CD4-positive, alpha-beta memory T cell (primary cell): Measurements from ENCODE around the gene C19orf67. TPM values are rescaled to one million over a fixed set of nuclear protein-coding genes. Genes with fewer than 3 reads are reported as not detected.

Experiments used
- CTCF ChIA-PET: fragments of 350-600 bp; sonication (Branson Sonifier 250); formaldehyde crosslinking; loops from one replicate; lab custom pipeline; 2021; ENCODE audit warnings: inconsistent platforms; ENCODE audit not compliant: partially characterized antibody; lab: Charles Lee
- POLR2A ChIA-PET: fragments of 350-600 bp; sonication (Branson Sonifier 250); formaldehyde crosslinking; loops from one replicate; lab custom pipeline; 2021; ENCODE audit not compliant: partially characterized antibody; lab: Charles Lee
- DNase-seq, 5 donors: peaks; one replicate each; pipeline versions ENCODE4 v3.0.0 to v3.0.0-alpha.2; 2020 to 2022; ENCODE audit warnings: mixed read lengths in 1 of 5
- H3K27ac ChIP-seq: one replicate; pipeline ENCODE4 v1.7.0; 2013; ENCODE audit warnings: low read depth, low read length
- H3K27me3 ChIP-seq: 2 replicates; pipeline ENCODE4 v1.7.0; 2013; ENCODE audit warnings: mild to moderate bottlenecking, low read length, moderate library complexity; ENCODE audit not compliant: insufficient read depth
- H3K36me3 ChIP-seq: 2 replicates; pipeline ENCODE4 v1.7.0; 2013; ENCODE audit warnings: mild to moderate bottlenecking, low read length, moderate library complexity; ENCODE audit not compliant: insufficient read depth
- H3K4me1 ChIP-seq: 2 replicates; pipeline ENCODE4 v1.7.0; 2013; ENCODE audit warnings: mild to moderate bottlenecking, low read length, moderate library complexity; ENCODE audit not compliant: insufficient read depth
- H3K4me3 ChIP-seq, 2 donors: one replicate each; pipeline ENCODE4 v1.7.0; 2013; ENCODE audit warnings: low read length in 2 of 2, mild to moderate bottlenecking in 1 of 2
- H3K9me3 ChIP-seq, 2 donors: one replicate each; pipeline ENCODE4 v1.7.0; 2013; ENCODE audit warnings: low read length in 2 of 2, control low read depth in 1 of 2; ENCODE audit not compliant: control insufficient read depth in 1 of 2
- H3K27ac Mint-ChIP-seq, 7 donors: one replicate each; pipeline ENCODE4 v1.8.0; 2020 to 2021; ENCODE audit warnings: mixed read lengths in 7 of 7, mild to moderate bottlenecking in 6 of 7, inconsistent platforms in 3 of 7, moderate library complexity in 3 of 7
- H3K27me3 Mint-ChIP-seq, 2 donors: one replicate each; pipeline ENCODE4 v1.8.0; 2020 to 2021; ENCODE audit warnings: mixed read lengths in 2 of 2
- H3K36me3 Mint-ChIP-seq, 2 donors: one replicate each; pipeline ENCODE4 v1.8.0; 2020 to 2021; ENCODE audit warnings: mixed read lengths in 2 of 2, inconsistent platforms in 1 of 2, mild to moderate bottlenecking in 1 of 2
- H3K4me1 Mint-ChIP-seq, 4 donors: one replicate each; pipeline ENCODE4 v1.8.0; 2020 to 2021; ENCODE audit warnings: mixed read lengths in 4 of 4, mild to moderate bottlenecking in 1 of 4
- H3K4me3 Mint-ChIP-seq, 8 donors: one replicate each; pipeline ENCODE4 v1.8.0; 2020 to 2021; ENCODE audit warnings: mixed read lengths in 8 of 8, mild to moderate bottlenecking in 7 of 8, moderate library complexity in 6 of 8, inconsistent platforms in 3 of 8
- H3K9me3 Mint-ChIP-seq, 8 donors: one replicate each; pipeline ENCODE4 v1.8.0; 2020 to 2021; ENCODE audit warnings: mixed read lengths in 8 of 8, mild to moderate bottlenecking in 5 of 8, inconsistent platforms in 3 of 8, moderate library complexity in 1 of 8
- intact Hi-C: fragments of 100-400 bp; cut with micrococcal nuclease; formaldehyde crosslinking; loops from one replicate; pipeline ENCODE4 v1.15.1; 2023
- polyA plus RNA-seq, 2 donors: library from polyadenylated mRNA; unstranded; fragments of 300-500 nt; fragmentation: Illumina TruSeq; gene quantifications; one replicate each; pipeline ENCODE4 v1.2.3, GENCODE V29; 2021
- total RNA-seq, 2 experiments: library from RNA; stranded (reverse); gene quantifications; one replicate each; pipeline ENCODE4 v1.2.3, GENCODE V29; 2021

C19orf67 gene
- total and polyA plus RNA-seq, 4 experiments from 2014 or later, result 0.55 TPM; not detected in 3

- peak; percentile 98 to 99 (median 99) for DNase-seq
- peaks cover 5 to 28% (median 17%) of the 10 kb centered on the region in 4 donors for H3K4me1 Mint-ChIP-seq
- H3K4me3 ChIP-seq, result peak overlapping the region; percentile 61 to 74
- peaks cover 18% of the 10 kb centered on the region for H3K4me1 ChIP-seq
- H3K9me3 ChIP-seq, result no peaks in the 10 kb centered on the region
- H3K4me3 Mint-ChIP-seq, result peak overlapping the region; percentile 87 to 97 (median 92)
- H3K36me3 Mint-ChIP-seq, result peaks cover 0 to 2% of the 10 kb centered on the region in 2 donors
- H3K27me3 ChIP-seq, result no peaks in the 10 kb centered on the region
- ChIA-PET CTCF (interaction anchor here (0.5 to 2.2 kb wide), 14 partner anchors 8 to 399 kb away, joined by 3 to 9 read pairs (median 4); partner anchors contain the start of genes ASF1B, IL27RA and MISP3), POLR2A (interaction anchor here (0.8 to 3.6 kb wide), 22 partner anchors 8 to 929 kb away, joined by 3 to 25 read pairs (median 6); partner anchors contain the start of genes ADGRE5, ASF1B, BRME1 and C19orf53)
- H3K27ac ChIP-seq, result peak overlapping the region; percentile 68
- H3K27me3 Mint-ChIP-seq, result no peaks in the 10 kb centered on the region
- no peaks in the 10 kb centered on the region for H3K9me3 Mint-ChIP-seq
- H3K27ac Mint-ChIP-seq, result peak overlapping the region; percentile 84 to 98 (median 95)
- no peaks in the 10 kb centered on the region for H3K36me3 ChIP-seq
- intact Hi-C loops, result loop anchor here (1.0 to 5.0 kb wide), 6 partner anchors 9 to 929 kb away; partner anchors contain the start of genes C19orf53, DDX39A, IER2 and PRKACA
Observed at GRCh38 chr19:14080887-14081796, 4.4 kb downstream of the C19orf67 start.

- Mint-ChIP-seq H3K27me3 (no peaks in the 10 kb centered on the region), H3K27ac (peak overlapping the region in 1 of 7 donors; percentile 65), H3K36me3 (peaks cover 0 to 3% of the 10 kb centered on the region in 2 donors), H3K4me1 (peaks cover 12 to 47% (median 30%) of the 10 kb centered on the region in 4 donors), H3K4me3 (peak overlapping the region in 1 of 8 donors; percentile 54), H3K9me3 (no peaks in the 10 kb centered on the region)
- ChIA-PET CTCF (interaction anchor here (0.6 to 1.5 kb wide), 7 partner anchors 9 to 305 kb away, joined by 3 to 8 read pairs (median 3); partner anchors contain the start of gene ASF1B), POLR2A (interaction anchor here (1.1 kb wide), 1 partner anchor 72 kb away, joined by 3 read pairs; the partner anchor contains the start of gene RFX1)
- no peak for DNase-seq
- peaks cover 34% of the 10 kb centered on the region for H3K4me1 ChIP-seq
- intact Hi-C loops, result loop anchor here (10.0 kb wide), 1 partner anchor 124 kb away; the partner anchor contains the start of gene DCAF15
- H3K9me3 ChIP-seq, result no peaks in the 10 kb centered on the region
- H3K27ac ChIP-seq, result no peak overlapping the region
- H3K36me3 ChIP-seq, result no peaks in the 10 kb centered on the region
- no peaks in the 10 kb centered on the region for H3K27me3 ChIP-seq
- H3K4me3 ChIP-seq, result no peak overlapping the region
Observed at GRCh38 chr19:14078411-14078810, 7.2 kb downstream of the C19orf67 start.

GRCh38 chr19:14073925-14074838, 11.4 kb downstream of the C19orf67 start:
- Histone ChIP-seq H3K27ac (peak overlapping the region; percentile 61), H3K27me3 (no peaks in the 10 kb centered on the region)

GRCh38 chr19:14073261-14073924, 12.2 kb downstream of the C19orf67 start:
- DNase-seq, result peak; percentile 80 to 88 (median 84)
- Mint-ChIP-seq H3K4me3 (peak overlapping the region; percentile 89 to 98 (median 93)), H3K36me3 (peaks cover 0 to 1% of the 10 kb centered on the region in 2 donors), H3K9me3 (no peaks in the 10 kb centered on the region), H3K27ac (peak overlapping the region; percentile 70 to 97 (median 88)), H3K27me3 (no peaks in the 10 kb centered on the region), H3K4me1 (peaks cover 7 to 28% (median 15%) of the 10 kb centered on the region in 4 donors)
- H3K27ac ChIP-seq, result peak overlapping the region; percentile 61
- H3K27me3 ChIP-seq, result no peaks in the 10 kb centered on the region
- H3K36me3 ChIP-seq, result no peaks in the 10 kb centered on the region
- intact Hi-C loops, result loop anchor here (1.0 to 10.0 kb wide), 9 partner anchors 15 to 477 kb away; partner anchors contain the start of genes DCAF15 and SAMD1
- H3K4me3 ChIP-seq, result peak overlapping the region; percentile 70 to 90
- ChIA-PET POLR2A (interaction anchor here (0.5 to 4.2 kb wide), 15 partner anchors 8 to 210 kb away, joined by 3 to 30 read pairs (median 6); partner anchors contain the start of genes ASF1B, DCAF15, IL27RA and PRKACA), CTCF (interaction anchor here (0.7 to 6.9 kb wide), 32 partner anchors 9 to 285 kb away, joined by 3 to 65 read pairs (median 5); partner anchors contain the start of genes ASF1B, IL27RA and PALM3)
- no peaks in the 10 kb centered on the region for H3K9me3 ChIP-seq
- peaks cover 31% of the 10 kb centered on the region for H3K4me1 ChIP-seq

More at GRCh38 chr19:14073925-14074838, 11.4 kb downstream of the C19orf67 start:
- H3K4me1 ChIP-seq, result peaks cover 31% of the 10 kb centered on the region
- CTCF ChIA-PET, result interaction anchor here (0.6 to 6.9 kb wide), 25 partner anchors 8 to 199 kb away, joined by 3 to 65 read pairs (median 5); partner anchors contain the start of genes ASF1B, IL27RA and PALM3
- Mint-ChIP-seq H3K27ac (peak overlapping the region; percentile 70 to 97 (median 88)), H3K27me3 (no peaks in the 10 kb centered on the region), H3K4me1 (peaks cover 7 to 28% (median 15%) of the 10 kb centered on the region in 4 donors), H3K9me3 (no peaks in the 10 kb centered on the region), H3K4me3 (peak overlapping the region; percentile 89 to 98 (median 93)), H3K36me3 (peaks cover 0 to 1% of the 10 kb centered on the region in 2 donors)
- no peaks in the 10 kb centered on the region for H3K9me3 ChIP-seq
- intact Hi-C loops, result loop anchor here (1.0 to 10.0 kb wide), 9 partner anchors 15 to 477 kb away; partner anchors contain the start of genes DCAF15 and SAMD1
- peak overlapping the region; percentile 70 to 90 for H3K4me3 ChIP-seq
- POLR2A ChIA-PET, result interaction anchor here (0.7 to 4.2 kb wide), 11 partner anchors 7 to 211 kb away, joined by 3 to 30 read pairs (median 4); partner anchors contain the start of genes ASF1B, DCAF15, IL27RA and PRKACA
- H3K36me3 ChIP-seq, result no peaks in the 10 kb centered on the region
- no peak for DNase-seq

- Mint-ChIP-seq H3K27me3 (no peaks in the 10 kb centered on the region), H3K9me3 (no peaks in the 10 kb centered on the region), H3K36me3 (peaks cover 0 to 1% of the 10 kb centered on the region in 2 donors), H3K4me3 (peak within 1 kb of the TSS; percentile 89 to 98 (median 93)), H3K27ac (peak within 1 kb of the TSS; percentile 70 to 97 (median 88)), H3K4me1 (peaks cover 7 to 28% (median 15%) of the 10 kb centered on the region in 4 donors)
- Histone ChIP-seq H3K4me3 (peak within 1 kb of the TSS; percentile 36 to 70), H3K36me3 (no peaks in the 10 kb centered on the region), H3K27ac (peak within 1 kb of the TSS; percentile 61), H3K4me1 (peaks cover 31% of the 10 kb centered on the region), H3K27me3 (no peaks in the 10 kb centered on the region), H3K9me3 (no peaks in the 10 kb centered on the region)
- ChIA-PET POLR2A (interaction anchor here (0.5 to 4.2 kb wide), 9 partner anchors 9 to 192 kb away, joined by 4 to 30 read pairs (median 11); partner anchors contain the start of genes ASF1B, IL27RA, PRKACA and RFX1), CTCF (interaction anchor here (0.7 to 6.9 kb wide), 27 partner anchors 9 to 284 kb away, joined by 3 to 65 read pairs (median 5); partner anchors contain the start of genes ASF1B, IL27RA, NANOS3 and PALM3)
- no peak for DNase-seq
- intact Hi-C loops, result loop anchor here (1.0 to 10.0 kb wide), 9 partner anchors 14 to 476 kb away; partner anchors contain the start of genes DCAF15 and SAMD1
Observed at GRCh38 chr19:14072535-14073260, 12.9 kb downstream of the C19orf67 start, which contains the start of gene MISP3. Gene MISP3 (plus strand): TSS chr19:14072786. CDS start chr19:14073310, 524 bp downstream.
